T-helper 1 cell treated with Interleukin-12 subunit alpha and Interleukin-12 subunit beta and Interleukin-4 antibody, amounts not matched to agents 30 ng/mL and 1 ng/mL, for 36 hours (primary cell): Measurements from ENCODE around the gene ABCB9. TPM values are rescaled to one million over a fixed set of nuclear protein-coding genes. Genes with fewer than 3 reads are reported as not detected.

ENCODE experiments used
- intact Hi-C: fragments of 100-400 bp; cut with micrococcal nuclease; formaldehyde crosslinking; loops from one replicate; pipeline ENCODE4 v1.15.1; 2024
- total RNA-seq: library from RNA; stranded (reverse); gene quantifications from 2 replicates; pipeline ENCODE4 v1.2.3, GENCODE V29; 2022

The ABCB9 gene
- total RNA-seq, 1 donor from 2014 or later, result 7.1 TPM

GRCh38 chr12:122982963-122983788 is 16.9 kb upstream of the ABCB9 start:
- intact Hi-C loops, result no loop called here

- intact Hi-C loops, result no loop called here
Measured at GRCh38 chr12:122982477-122982815, 16.2 kb upstream of the ABCB9 start.

- intact Hi-C loops, result loop anchor here (1.0 to 2.0 kb wide), 2 partner anchors 15 to 256 kb away; partner anchors contain the start of gene ABCB9
Measured at GRCh38 chr12:122981587-122982476, 15.6 kb upstream of the ABCB9 start.

- intact Hi-C loops, result loop anchor here (1.0 to 2.0 kb wide), 2 partner anchors 14 to 257 kb away; partner anchors contain the start of gene ABCB9
Measured at GRCh38 chr12:122981036-122981471, 14.8 kb upstream of the ABCB9 start.

GRCh38 chr12:122980183-122981035 is 14.1 kb upstream of the ABCB9 start, which contains the start of gene ARL6IP4:
Gene ARL6IP4 (plus strand): TSS chr12:122980681. CDS start chr12:122981140, 459 bp downstream.
- intact Hi-C loops, result loop anchor here (1.0 to 2.0 kb wide), 4 partner anchors 14 to 258 kb away; partner anchors contain the start of gene ABCB9

GRCh38 chr12:122979908-122980182 is 13.6 kb upstream of the ABCB9 start:
- intact Hi-C loops, result loop anchor here (1.0 to 10.0 kb wide), 4 partner anchors 13 to 905 kb away; partner anchors contain the start of genes ABCB9 and MLXIP

- intact Hi-C loops, result loop anchor here (10.0 kb wide), 1 partner anchor 904 kb away; the partner anchor contains the start of gene MLXIP
Measured at GRCh38 chr12:122979001-122979907, 13.0 kb upstream of the ABCB9 start.

- intact Hi-C loops, result loop anchor here (10.0 kb wide), 1 partner anchor 904 kb away; the partner anchor contains the start of gene MLXIP
Measured at GRCh38 chr12:122978507-122978955, 12.3 kb upstream of the ABCB9 start.

- intact Hi-C loops, result loop anchor here (10.0 kb wide), 1 partner anchor 903 kb away; the partner anchor contains the start of gene MLXIP
Measured at GRCh38 chr12:122977655-122978392, 11.6 kb upstream of the ABCB9 start.

GRCh38 chr12:122977153-122977552 is 10.9 kb upstream of the ABCB9 start:
- intact Hi-C loops, result loop anchor here (10.0 kb wide), 1 partner anchor 902 kb away; the partner anchor contains the start of gene MLXIP

- intact Hi-C loops, result loop anchor here (10.0 kb wide), 1 partner anchor 902 kb away; the partner anchor contains the start of gene MLXIP
Measured at GRCh38 chr12:122976648-122976975, 10.3 kb upstream of the ABCB9 start.

GRCh38 chr12:122975790-122976647 is 9.8 kb upstream of the ABCB9 start:
- intact Hi-C loops, result loop anchor here (1.0 to 10.0 kb wide), 11 partner anchors 99 to 1087 kb away; partner anchors contain the start of genes DDX55, DIABLO, KNTC1 and MLXIP

GRCh38 chr12:122974892-122975789 is 8.9 kb upstream of the ABCB9 start, which contains the start of gene OGFOD2:
Gene OGFOD2 (plus strand): TSS chr12:122975244. CDS start chr12:122975252, 8 bp downstream.
- intact Hi-C loops, result loop anchor here (1.0 to 10.0 kb wide), 21 partner anchors 9 to 1086 kb away; partner anchors contain the start of genes ABCB9, ATP6V0A2, DDX55 and DENR

GRCh38 chr12:122974274-122974891 is 8.1 kb upstream of the ABCB9 start:
- intact Hi-C loops, result loop anchor here (1.0 to 10.0 kb wide), 18 partner anchors 8 to 1086 kb away; partner anchors contain the start of genes ABCB9, ATP6V0A2, DDX55 and DENR

- intact Hi-C loops, result loop anchor here (5.0 to 10.0 kb wide), 2 partner anchors 177 to 895 kb away; partner anchors contain the start of gene MLXIP
Measured at GRCh38 chr12:122969676-122970075, 3.4 kb upstream of the ABCB9 start.

- intact Hi-C loops, result no loop called here
Measured at GRCh38 chr12:122968104-122968503, 1.8 kb upstream of the ABCB9 start.
